Fibroblast of villous mesenchyme (primary cell): ENCODE measurements around the gene ZC3H12C. TPM values are rescaled to one million over a fixed set of nuclear protein-coding genes. Genes with fewer than 3 reads are reported as not detected.

Experiments used
- DNase-seq: peaks from one replicate; pipeline ENCODE4 v3.0.0-alpha.2; 2010; ENCODE audit warnings: low read depth
- H3K4me3 ChIP-seq: 2 replicates; pipeline ENCODE4 v1.5.1; 2011; ENCODE audit warnings: low read depth, mild to moderate bottlenecking, low read length
- CTCF ChIP-seq: IDR thresholded peaks from 2 replicates; pipeline ENCODE4 v1.5.1; 2012; ENCODE audit warnings: low read depth, mild to moderate bottlenecking, low read length; ENCODE audit not compliant: insufficient read depth
- total RNA-seq: library from RNA; depleted of rRNA; stranded (reverse); fragments of >200 nt; gene quantifications from 2 replicates; pipeline ENCODE4 v1.2.3, GENCODE V29; 2012

ZC3H12C gene
- total RNA-seq, 1 donor: 15.5 TPM

- no peak for DNase-seq
- no peak for TF ChIP-seq CTCF
- H3K4me3 ChIP-seq: no peak overlapping the region
Observed at GRCh38 chr11:110177086-110177456, 83.9 kb downstream of the ZC3H12C start.

GRCh38 chr11:110179064-110179463 lies 85.9 kb downstream of the ZC3H12C start:
- no peak overlapping the region for H3K4me3 ChIP-seq
- TF ChIP-seq CTCF: no peak
- DNase-seq: no peak

- TF ChIP-seq CTCF: no peak
- no peak overlapping the region for H3K4me3 ChIP-seq
- no peak for DNase-seq
Observed at GRCh38 chr11:110182886-110183285, 89.7 kb downstream of the ZC3H12C start.

- no peak for TF ChIP-seq CTCF
- no peak overlapping the region for H3K4me3 ChIP-seq
- no peak for DNase-seq
Observed at GRCh38 chr11:110184456-110184855, 91.3 kb downstream of the ZC3H12C start.

- DNase-seq: peak; percentile 52
- TF ChIP-seq CTCF: no peak
- H3K4me3 ChIP-seq: no peak overlapping the region
Observed at GRCh38 chr11:110185121-110185591, 92.0 kb downstream of the ZC3H12C start.

GRCh38 chr11:110185599-110185998 lies 92.4 kb downstream of the ZC3H12C start:
- DNase-seq: no peak
- TF ChIP-seq CTCF: no peak
- no peak overlapping the region for H3K4me3 ChIP-seq

GRCh38 chr11:110186456-110186855 lies 93.3 kb downstream of the ZC3H12C start:
- DNase-seq: no peak
- no peak for TF ChIP-seq CTCF
- no peak overlapping the region for H3K4me3 ChIP-seq
